Type B pancreatic cell (in vitro differentiated cells): ENCODE results near the gene RAB37. TPM values are rescaled to one million over a fixed set of nuclear protein-coding genes. Genes with fewer than 3 reads are reported as not detected.

Experiments used
- DNase-seq: peaks from one replicate; pipeline ENCODE4 v3.0.0; 2021; ENCODE audit warnings: mixed read lengths; ENCODE audit not compliant: unreplicated experiment; ENCODE audit errors: extremely low spot score
- H3K27ac Mint-ChIP-seq: 2 replicates; pipeline ENCODE4 v1.8.0; 2021; ENCODE audit warnings: mild to moderate bottlenecking, mixed read lengths
- H3K27me3 Mint-ChIP-seq: 2 replicates; pipeline ENCODE4 v1.8.0; 2021; ENCODE audit warnings: mixed read lengths
- H3K36me3 Mint-ChIP-seq: 2 replicates; pipeline ENCODE4 v1.8.0; 2021; ENCODE audit warnings: mixed read lengths
- H3K4me1 Mint-ChIP-seq: one replicate; pipeline ENCODE4 v1.8.0; 2021; ENCODE audit warnings: mixed read lengths; ENCODE audit not compliant: unreplicated experiment
- H3K4me3 Mint-ChIP-seq: 2 replicates; pipeline ENCODE4 v1.8.0; 2021; ENCODE audit warnings: mild to moderate bottlenecking, mixed read lengths
- H3K9me3 Mint-ChIP-seq: 2 replicates; pipeline ENCODE4 v1.8.0; 2021; ENCODE audit warnings: mixed read lengths
- total RNA-seq: library from RNA; stranded (reverse); gene quantifications from 2 replicates; pipeline ENCODE4 v1.2.1, GENCODE V29; 2021; ENCODE audit warnings: low replicate concordance
- TF ChIP-seq, protein P1 (sequence below): fragments of 200-600 bp; sonication (generic); conservative IDR thresholded peaks from 2 replicates; pipeline ENCODE4 v1.5.0; 2021; ENCODE audit warnings: antibody characterized with exemption, mild to moderate bottlenecking

The RAB37 gene
- total RNA-seq, 1 donor from 2014 or later: 3.4 TPM

DNA sequence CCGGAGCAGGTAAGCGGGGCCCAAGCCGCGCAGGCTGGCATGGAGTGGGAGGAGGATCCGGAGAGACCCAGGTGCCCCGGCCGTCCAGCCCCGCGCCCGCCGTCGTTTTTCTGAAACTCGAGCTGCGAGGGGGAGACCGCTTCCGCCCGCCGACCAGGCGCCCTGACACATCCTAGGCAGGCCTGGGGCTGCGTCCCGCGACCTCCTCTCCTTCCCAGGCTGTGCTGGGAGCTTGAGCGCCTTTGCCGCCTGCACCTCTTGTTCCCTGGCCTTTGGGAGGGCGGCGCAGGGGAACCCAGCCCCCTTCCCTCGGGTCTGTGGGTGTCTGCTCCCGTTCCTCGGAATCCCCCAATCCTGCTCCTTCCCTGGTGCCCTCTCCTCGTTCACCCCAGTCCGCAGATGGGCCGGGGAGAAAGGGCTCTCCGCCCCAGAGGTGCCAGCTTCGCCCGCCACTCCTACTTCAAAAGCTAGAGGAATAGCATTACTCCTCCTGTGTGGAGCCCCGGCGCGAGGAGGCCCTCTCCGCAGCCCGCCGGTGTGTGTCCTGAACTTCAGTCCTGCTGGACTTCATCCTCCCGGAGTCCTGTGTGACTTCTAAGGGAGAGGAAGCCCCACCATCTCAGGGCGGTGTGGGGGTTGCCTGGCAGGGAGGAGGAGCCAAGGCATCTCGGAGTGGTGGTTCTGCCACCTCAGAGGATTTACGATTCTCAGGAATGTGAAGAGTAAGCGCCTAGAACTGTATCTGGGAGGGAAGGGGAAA lies 12.4 kb downstream of the RAB37 start:
- Mint-ChIP-seq H3K4me1 (peaks cover 22% of the 10 kb centered on the region), H3K9me3 (no peaks in the 10 kb centered on the region), H3K36me3 (peaks cover 10% of the 10 kb centered on the region), H3K27ac (peak overlapping the region; percentile 94), H3K4me3 (peak overlapping the region; percentile 98), H3K27me3 (peaks cover 17% of the 10 kb centered on the region)
- no peak for DNase-seq
- TF ChIP-seq, protein P1, sequence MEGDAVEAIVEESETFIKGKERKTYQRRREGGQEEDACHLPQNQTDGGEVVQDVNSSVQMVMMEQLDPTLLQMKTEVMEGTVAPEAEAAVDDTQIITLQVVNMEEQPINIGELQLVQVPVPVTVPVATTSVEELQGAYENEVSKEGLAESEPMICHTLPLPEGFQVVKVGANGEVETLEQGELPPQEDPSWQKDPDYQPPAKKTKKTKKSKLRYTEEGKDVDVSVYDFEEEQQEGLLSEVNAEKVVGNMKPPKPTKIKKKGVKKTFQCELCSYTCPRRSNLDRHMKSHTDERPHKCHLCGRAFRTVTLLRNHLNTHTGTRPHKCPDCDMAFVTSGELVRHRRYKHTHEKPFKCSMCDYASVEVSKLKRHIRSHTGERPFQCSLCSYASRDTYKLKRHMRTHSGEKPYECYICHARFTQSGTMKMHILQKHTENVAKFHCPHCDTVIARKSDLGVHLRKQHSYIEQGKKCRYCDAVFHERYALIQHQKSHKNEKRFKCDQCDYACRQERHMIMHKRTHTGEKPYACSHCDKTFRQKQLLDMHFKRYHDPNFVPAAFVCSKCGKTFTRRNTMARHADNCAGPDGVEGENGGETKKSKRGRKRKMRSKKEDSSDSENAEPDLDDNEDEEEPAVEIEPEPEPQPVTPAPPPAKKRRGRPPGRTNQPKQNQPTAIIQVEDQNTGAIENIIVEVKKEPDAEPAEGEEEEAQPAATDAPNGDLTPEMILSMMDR: peak; percentile 9

DNA sequence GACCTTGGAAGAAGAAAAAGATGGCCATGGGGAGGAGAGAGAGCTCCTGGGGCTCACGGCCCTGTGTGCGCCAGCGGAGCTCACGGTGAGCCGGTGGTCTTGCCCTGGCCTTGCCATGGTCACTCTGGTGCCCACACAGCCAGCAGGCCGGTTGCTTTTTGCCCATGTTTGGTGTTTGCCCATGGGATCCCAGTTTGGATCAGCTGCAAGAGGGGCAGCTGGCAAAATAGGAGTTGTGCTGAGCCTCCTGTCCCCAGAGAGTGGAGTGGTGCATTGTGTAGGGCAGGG lies 12.9 kb downstream of the RAB37 start:
- TF ChIP-seq, protein P1: no peak
- Mint-ChIP-seq H3K27ac (peak overlapping the region; percentile 94), H3K9me3 (no peaks in the 10 kb centered on the region), H3K4me1 (peaks cover 22% of the 10 kb centered on the region), H3K36me3 (peaks cover 10% of the 10 kb centered on the region), H3K27me3 (peaks cover 17% of the 10 kb centered on the region), H3K4me3 (peak overlapping the region; percentile 98)
- DNase-seq: no peak

DNA sequence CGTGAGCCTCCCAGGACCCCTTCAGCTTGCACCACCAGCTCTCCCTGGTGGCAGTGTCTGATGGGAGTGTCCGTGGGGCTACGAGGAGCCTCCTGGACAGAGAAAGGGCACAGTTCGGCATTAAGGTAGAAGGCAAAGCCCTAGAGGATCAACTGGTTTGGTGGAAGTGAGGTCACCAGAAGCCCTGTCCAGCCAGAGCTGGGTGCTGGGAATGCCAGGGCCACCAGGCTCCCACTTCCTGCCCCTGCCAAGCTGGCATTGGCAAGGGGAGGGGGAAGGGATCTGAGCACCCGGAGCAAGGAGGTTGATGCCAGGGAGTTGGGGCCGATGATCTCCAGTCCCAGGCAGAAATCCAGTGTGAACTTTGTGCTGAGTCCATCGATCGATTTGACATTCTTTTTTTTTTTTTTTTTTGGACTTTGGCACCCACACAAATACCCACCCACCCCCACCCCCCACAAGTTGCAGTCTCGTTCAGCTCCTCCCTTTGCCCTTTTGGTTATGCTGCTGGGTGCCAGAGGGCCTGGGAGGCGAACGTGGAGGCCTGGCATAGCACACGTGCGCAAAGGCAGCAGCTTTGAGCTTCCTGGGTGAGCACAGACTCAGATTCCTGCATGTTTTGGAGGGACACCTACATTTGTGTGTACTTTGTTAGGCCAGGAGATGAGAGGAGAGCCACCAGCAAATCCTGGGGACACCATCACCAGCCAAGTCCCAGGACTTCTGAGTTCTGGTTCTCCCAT lies 13.4 kb downstream of the RAB37 start:
- peaks cover 17% of the 10 kb centered on the region for H3K27me3 Mint-ChIP-seq
- TF ChIP-seq, protein P1: no peak
- H3K9me3 Mint-ChIP-seq: no peaks in the 10 kb centered on the region
- H3K36me3 Mint-ChIP-seq: peaks cover 10% of the 10 kb centered on the region
- H3K4me1 Mint-ChIP-seq: peaks cover 22% of the 10 kb centered on the region
- no peak for DNase-seq
- H3K4me3 Mint-ChIP-seq: peak overlapping the region; percentile 98
- H3K27ac Mint-ChIP-seq: peak overlapping the region; percentile 94

DNA sequence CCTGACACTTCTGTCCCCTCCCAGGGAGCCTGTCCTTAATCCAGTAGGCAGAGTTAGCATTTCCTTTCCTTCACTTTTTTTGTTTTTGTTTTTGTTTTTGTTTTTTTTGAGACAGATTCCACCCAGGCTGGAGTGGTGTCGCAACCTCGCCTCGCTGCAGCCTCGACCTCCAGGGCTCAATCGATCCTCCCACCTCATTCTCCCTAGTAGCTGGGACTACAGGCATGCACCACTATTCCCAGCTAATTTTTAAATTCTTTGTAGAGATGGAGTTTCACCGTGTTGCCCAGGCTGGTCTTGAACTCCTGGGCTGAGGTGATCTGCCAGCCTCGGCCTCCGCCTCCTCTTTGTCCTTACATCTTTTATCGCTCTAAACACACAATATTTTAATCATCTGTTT lies 15.4 kb downstream of the RAB37 start:
- peak overlapping the region; percentile 79 for H3K27ac Mint-ChIP-seq
- no peak for DNase-seq
- H3K4me1 Mint-ChIP-seq: peaks cover 15% of the 10 kb centered on the region
- peaks cover 10% of the 10 kb centered on the region for H3K36me3 Mint-ChIP-seq
- no peaks in the 10 kb centered on the region for H3K9me3 Mint-ChIP-seq
- peaks cover 17% of the 10 kb centered on the region for H3K27me3 Mint-ChIP-seq
- TF ChIP-seq, protein P1: no peak
- peak overlapping the region; percentile 61 for H3K4me3 Mint-ChIP-seq

DNA sequence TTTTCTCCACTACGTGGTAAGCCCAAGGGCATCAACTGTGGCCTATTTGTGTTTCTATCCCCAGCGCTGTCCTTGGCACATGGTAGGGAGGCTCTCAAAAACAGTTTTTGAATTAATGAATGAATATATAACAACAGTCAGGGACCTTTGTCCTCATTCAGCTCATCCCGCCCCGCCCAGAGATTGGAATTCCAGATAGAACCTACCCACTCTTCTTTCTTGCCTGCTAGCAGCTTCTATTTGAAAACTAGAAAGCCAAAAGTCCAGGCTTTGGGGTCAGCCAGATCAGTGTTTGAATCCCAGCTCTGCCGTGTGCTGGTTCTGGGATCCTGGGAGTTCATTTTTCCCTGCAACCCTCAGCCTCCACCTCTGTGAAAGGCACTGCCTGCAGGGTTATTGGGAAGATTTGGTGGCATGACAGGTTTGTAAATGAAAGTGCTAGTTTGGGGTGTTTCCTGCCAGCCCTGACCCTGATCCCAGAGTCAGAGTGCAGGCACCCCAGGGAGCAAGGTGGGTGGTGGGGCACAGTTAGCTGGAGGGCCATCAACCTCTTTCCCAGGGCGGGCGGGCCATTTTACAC lies 15.9 kb downstream of the RAB37 start:
- no peak for DNase-seq
- Mint-ChIP-seq H3K27me3 (peaks cover 17% of the 10 kb centered on the region), H3K27ac (peak overlapping the region; percentile 79), H3K36me3 (peaks cover 10% of the 10 kb centered on the region), H3K4me3 (peak overlapping the region; percentile 61), H3K9me3 (no peaks in the 10 kb centered on the region), H3K4me1 (peaks cover 15% of the 10 kb centered on the region)
- TF ChIP-seq, protein P1: no peak
